ENCODE results near the gene MRPS18B. TPM values are rescaled to one million over a fixed set of nuclear protein-coding genes. Genes with fewer than 3 reads are reported as not detected.
A peak's percentile ranks its signal among the peaks of the same experiment; 100 is the strongest.
"Not testable (repeated sequence)": the region's sequence is repeated elsewhere in the genome, so short reads cannot be mapped to it uniquely, and the experiment has no call there.

Gene MRPS18B
- total RNA-seq, 5 donors from 2014 or later (not counting 1 experiment from before 2014, with no cell fraction given): 20.7 to 55.5 (median 50.2) TPM

DNA sequence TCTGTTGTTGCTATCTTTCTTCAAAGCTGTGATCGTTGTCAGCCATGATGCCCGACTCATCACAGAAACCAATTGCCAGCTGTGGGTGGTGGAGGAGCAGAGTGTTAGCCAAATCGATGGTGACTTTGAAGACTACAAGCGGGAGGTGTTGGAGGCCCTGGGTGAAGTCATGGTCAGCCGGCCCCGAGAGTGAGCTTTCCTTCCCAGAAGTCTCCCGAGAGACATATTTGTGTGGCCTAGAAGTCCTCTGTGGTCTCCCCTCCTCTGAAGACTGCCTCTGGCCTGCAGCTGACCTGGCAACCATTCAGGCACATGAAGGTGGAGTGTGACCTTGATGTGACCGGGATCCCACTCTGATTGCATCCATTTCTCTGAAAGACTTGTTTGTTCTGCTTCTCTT, 27.1 kb upstream of the MRPS18B start:
- no peak overlapping the region for H3K27ac ChIP-seq (ENCODE audit: low read length)
- Mint-ChIP-seq H3K4me3 (no peak overlapping the region), H3K27me3 (no peaks in the 10 kb centered on the region), H3K36me3 (peaks cover 49% of the 10 kb centered on the region), H3K27ac (peak overlapping the region in 1 of 2 donors; percentile 41), H3K4me1 (peaks cover 3 to 8% (median 8%) of the 10 kb centered on the region in 3 donors), H3K9me3 (no peaks in the 10 kb centered on the region)
- DNase-seq: no peak
- H3K27me3 ChIP-seq (replicated peaks in 1 of 2; ENCODE audit: control insufficient read depth in 2 of 2, extremely low read depth in 1 of 2, insufficient read depth in 2 of 2, low read length in 1 of 2): no peaks in the 10 kb centered on the region
- no peak overlapping the region for H3K4me3 ChIP-seq (ENCODE audit: control insufficient read depth in 1 of 2, extremely low read depth in 1 of 2, low read length in 1 of 2)
- WGBS (ENCODE audit: insufficient coverage): 85% methylated on average over 5 of the region's 8 CpGs
- ChIA-PET POLR2A (interaction anchor here in 1 of 2 donors (1.0 to 1.1 kb wide), 2 partner anchors 24 to 46 kb away, joined by 4 to 11 read pairs; no protein-coding TSS in a partner anchor), CTCF (interaction anchor here in 1 of 2 donors (0.6 kb wide), 1 partner anchor 46 kb away, joined by 3 read pairs; no protein-coding TSS in a partner anchor)
- peaks cover 11 to 70% of the 10 kb centered on the region in 2 donors for H3K36me3 ChIP-seq (ENCODE audit: control insufficient read depth in 2 of 2, extremely low read depth in 1 of 2, insufficient read depth in 1 of 2, low read length in 1 of 2)
- no peak for ATAC-seq (replicated peaks in 1 of 4)
- H3K4me1 ChIP-seq (ENCODE audit: control insufficient read depth in 1 of 2, extremely low read depth in 1 of 2, insufficient read depth in 2 of 2, low read length in 2 of 2): no peaks in the 10 kb centered on the region
- no peaks in the 10 kb centered on the region for H3K9me3 ChIP-seq

DNA sequence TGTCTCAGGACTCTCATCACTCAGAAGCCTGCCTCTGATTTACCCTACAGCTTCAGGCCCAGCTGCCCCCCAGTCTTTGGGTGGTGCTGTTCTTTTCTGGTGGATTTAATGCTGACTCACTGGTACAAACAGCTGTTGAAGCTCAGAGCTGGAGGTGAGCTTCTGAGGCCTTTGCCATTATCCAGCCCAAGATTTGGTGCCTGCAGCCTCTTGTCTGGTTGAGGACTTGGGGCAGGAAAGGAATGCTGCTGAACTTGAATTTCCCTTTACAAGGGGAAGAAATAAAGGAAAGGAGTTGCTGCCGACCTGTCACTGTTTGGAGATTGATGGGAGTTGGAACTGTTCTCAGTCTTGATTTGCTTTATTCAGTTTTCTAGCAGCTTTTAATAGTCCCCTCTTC, 26.6 kb upstream of the MRPS18B start:
- Mint-ChIP-seq H3K9me3 (no peaks in the 10 kb centered on the region), H3K27ac (peak overlapping the region in 1 of 2 donors; percentile 34), H3K36me3 (peaks cover 47% of the 10 kb centered on the region), H3K27me3 (no peaks in the 10 kb centered on the region), H3K4me3 (no peak overlapping the region), H3K4me1 (peaks cover 3 to 8% (median 8%) of the 10 kb centered on the region in 3 donors)
- ATAC-seq (replicated peaks in 1 of 4) (peak in 1 of 4 experiments; percentile 24), DNase-seq (no peak)
- no CpG with 5 or more reads among the region's 1 CpG for WGBS (ENCODE audit: insufficient coverage)
- ChIA-PET CTCF (interaction anchor here in 1 of 2 donors (0.6 kb wide), 1 partner anchor 46 kb away, joined by 3 read pairs; no protein-coding TSS in a partner anchor), POLR2A (interaction anchor here (0.6 to 1.1 kb wide), 3 partner anchors 24 to 111 kb away, joined by 4 to 14 read pairs (median 11); no protein-coding TSS in a partner anchor)
- H3K27me3 ChIP-seq (replicated peaks in 1 of 2; ENCODE audit: control insufficient read depth in 2 of 2, extremely low read depth in 1 of 2, insufficient read depth in 2 of 2, low read length in 1 of 2): no peaks in the 10 kb centered on the region
- H3K27ac ChIP-seq (ENCODE audit: low read length): no peak overlapping the region
- H3K36me3 ChIP-seq (ENCODE audit: control insufficient read depth in 2 of 2, extremely low read depth in 1 of 2, insufficient read depth in 1 of 2, low read length in 1 of 2): peaks cover 6 to 65% of the 10 kb centered on the region in 2 donors
- H3K4me1 ChIP-seq (ENCODE audit: control insufficient read depth in 1 of 2, extremely low read depth in 1 of 2, insufficient read depth in 2 of 2, low read length in 2 of 2): no peaks in the 10 kb centered on the region
- no peak overlapping the region for H3K4me3 ChIP-seq (ENCODE audit: control insufficient read depth in 1 of 2, extremely low read depth in 1 of 2, low read length in 1 of 2)
- H3K9me3 ChIP-seq: no peaks in the 10 kb centered on the region

DNA sequence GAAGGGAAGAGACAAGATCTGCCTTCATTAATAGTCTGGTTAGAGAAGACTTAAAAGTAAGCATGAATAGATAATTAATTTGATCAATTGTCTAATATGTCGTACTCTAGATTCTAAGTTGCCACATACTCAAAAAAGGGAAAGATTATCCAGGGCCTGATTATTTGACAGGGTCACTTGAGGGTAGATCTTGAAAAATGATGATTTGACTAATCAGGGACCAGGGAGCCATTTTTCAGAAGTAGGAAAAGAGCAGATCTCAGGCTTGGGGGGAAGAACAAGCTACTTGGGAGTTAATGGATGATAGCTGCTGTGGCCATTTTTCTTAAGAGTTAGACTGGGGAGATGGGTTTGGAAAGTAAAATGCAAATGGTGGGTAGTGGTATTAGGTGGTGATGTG, 25.4 kb upstream of the MRPS18B start:
- Histone ChIP-seq H3K4me1 (ENCODE audit: control insufficient read depth in 1 of 2, extremely low read depth in 1 of 2, insufficient read depth in 2 of 2, low read length in 2 of 2) (peaks cover 0 to 2% of the 10 kb centered on the region in 2 experiments), H3K27me3 (replicated peaks in 1 of 2; ENCODE audit: control insufficient read depth in 2 of 2, extremely low read depth in 1 of 2, insufficient read depth in 2 of 2, low read length in 1 of 2) (no peaks in the 10 kb centered on the region), H3K9me3 (no peaks in the 10 kb centered on the region), H3K27ac (ENCODE audit: low read length) (no peak overlapping the region), H3K4me3 (ENCODE audit: control insufficient read depth in 1 of 2, extremely low read depth in 1 of 2, low read length in 1 of 2) (no peak overlapping the region), H3K36me3 (ENCODE audit: control insufficient read depth in 2 of 2, extremely low read depth in 1 of 2, insufficient read depth in 1 of 2, low read length in 1 of 2) (peaks cover 3 to 53% of the 10 kb centered on the region in 2 donors)
- Mint-ChIP-seq H3K9me3 (no peaks in the 10 kb centered on the region), H3K27ac (peak overlapping the region in 1 of 2 donors; percentile 30), H3K4me3 (no peak overlapping the region), H3K27me3 (no peaks in the 10 kb centered on the region), H3K36me3 (peaks cover 40% of the 10 kb centered on the region), H3K4me1 (peaks cover 6 to 12% (median 11%) of the 10 kb centered on the region in 3 donors)
- DNase-seq: no peak
- ChIA-PET CTCF (interaction anchor here in 1 of 2 donors (0.6 to 1.4 kb wide), 3 partner anchors 12 to 82 kb away, joined by 3 to 5 read pairs (median 4); no protein-coding TSS in a partner anchor), POLR2A (interaction anchor here in 1 of 2 donors (0.6 to 1.1 kb wide), 2 partner anchors 23 to 36 kb away, joined by 5 to 13 read pairs; partner anchors contain the start of gene GNL1)
- ATAC-seq (replicated peaks in 1 of 4): no peak
- no CpG with 5 or more reads among the region's 1 CpG for WGBS (ENCODE audit: insufficient coverage)

DNA sequence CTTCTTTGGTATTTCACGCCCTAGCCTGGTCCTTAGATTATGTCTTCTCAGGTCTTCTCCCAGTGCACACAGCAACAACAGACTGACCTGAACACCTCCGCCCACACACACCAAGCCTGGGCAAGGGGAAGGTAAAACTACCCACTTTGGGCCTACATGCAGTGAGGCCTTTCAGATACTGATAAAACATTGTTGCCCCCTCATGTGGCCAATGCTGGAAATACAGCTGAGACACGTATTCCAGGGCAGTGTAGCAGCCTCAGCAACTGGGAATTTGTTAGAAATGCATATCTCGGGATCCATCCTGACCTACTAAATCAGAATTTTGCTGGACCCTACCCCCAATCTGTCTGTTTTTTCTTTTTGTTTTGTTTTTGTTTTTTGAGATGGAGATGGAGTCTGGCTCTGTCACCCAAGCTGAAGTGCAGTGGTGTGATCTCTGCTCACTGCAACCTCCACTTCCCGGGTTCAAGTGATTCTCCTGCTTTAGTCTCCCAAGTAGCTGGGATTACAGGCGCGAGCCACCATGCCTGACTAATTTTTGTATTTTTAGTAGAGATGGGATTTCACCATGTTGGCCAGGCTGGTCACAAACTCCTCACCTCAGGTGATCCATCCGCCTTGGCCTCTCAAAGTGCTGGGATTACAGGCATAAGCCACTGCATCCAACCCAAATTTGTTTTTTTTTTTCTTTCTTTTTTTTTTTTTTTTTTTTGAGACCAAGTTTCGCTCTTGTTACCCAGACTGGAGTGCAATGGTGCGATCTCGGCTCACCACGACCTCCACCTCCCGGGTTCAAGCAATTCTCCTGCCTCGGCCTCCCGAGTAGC, 20.1 kb upstream of the MRPS18B start:
- ATAC-seq (replicated peaks in 1 of 4) (peak; percentile 78 to 83 (median 80)), DNase-seq (peak; percentile 34 to 88 (median 76))
- H3K27me3 ChIP-seq (replicated peaks in 1 of 2; ENCODE audit: control insufficient read depth in 2 of 2, extremely low read depth in 1 of 2, insufficient read depth in 2 of 2, low read length in 1 of 2); H3K9me3 Mint-ChIP-seq; H3K4me3 Mint-ChIP-seq; H3K4me3 ChIP-seq (ENCODE audit: control insufficient read depth in 1 of 2, extremely low read depth in 1 of 2, low read length in 1 of 2); H3K27me3 Mint-ChIP-seq; H3K9me3 ChIP-seq; H3K27ac ChIP-seq (ENCODE audit: low read length): not testable (repeated sequence)
- peak overlapping the region; percentile 26 to 62 for H3K27ac Mint-ChIP-seq
- peaks cover 13 to 25% (median 14%) of the 10 kb centered on the region in 3 donors for H3K4me1 Mint-ChIP-seq
- POLR2A ChIA-PET: interaction anchor here (0.5 to 1.3 kb wide), 8 partner anchors 10 to 1192 kb away, joined by 3 to 9 read pairs (median 4); no protein-coding TSS in a partner anchor
- peaks cover 18 to 37% of the 10 kb centered on the region in 2 donors for H3K36me3 ChIP-seq (ENCODE audit: control insufficient read depth in 2 of 2, extremely low read depth in 1 of 2, insufficient read depth in 1 of 2, low read length in 1 of 2)
- peaks cover 18% of the 10 kb centered on the region for H3K36me3 Mint-ChIP-seq
- H3K4me1 ChIP-seq (ENCODE audit: control insufficient read depth in 1 of 2, extremely low read depth in 1 of 2, insufficient read depth in 2 of 2, low read length in 2 of 2): peaks cover 6 to 26% of the 10 kb centered on the region in 2 experiments
- WGBS (ENCODE audit: insufficient coverage): 77% methylated on average over 7 of the region's 15 CpGs
- CTCF ChIA-PET: interaction anchor here (0.6 to 3.4 kb wide), 21 partner anchors 10 to 986 kb away, joined by 3 to 26 read pairs (median 6); partner anchors contain the start of gene ABCF1 (in 1 of the 2)

DNA sequence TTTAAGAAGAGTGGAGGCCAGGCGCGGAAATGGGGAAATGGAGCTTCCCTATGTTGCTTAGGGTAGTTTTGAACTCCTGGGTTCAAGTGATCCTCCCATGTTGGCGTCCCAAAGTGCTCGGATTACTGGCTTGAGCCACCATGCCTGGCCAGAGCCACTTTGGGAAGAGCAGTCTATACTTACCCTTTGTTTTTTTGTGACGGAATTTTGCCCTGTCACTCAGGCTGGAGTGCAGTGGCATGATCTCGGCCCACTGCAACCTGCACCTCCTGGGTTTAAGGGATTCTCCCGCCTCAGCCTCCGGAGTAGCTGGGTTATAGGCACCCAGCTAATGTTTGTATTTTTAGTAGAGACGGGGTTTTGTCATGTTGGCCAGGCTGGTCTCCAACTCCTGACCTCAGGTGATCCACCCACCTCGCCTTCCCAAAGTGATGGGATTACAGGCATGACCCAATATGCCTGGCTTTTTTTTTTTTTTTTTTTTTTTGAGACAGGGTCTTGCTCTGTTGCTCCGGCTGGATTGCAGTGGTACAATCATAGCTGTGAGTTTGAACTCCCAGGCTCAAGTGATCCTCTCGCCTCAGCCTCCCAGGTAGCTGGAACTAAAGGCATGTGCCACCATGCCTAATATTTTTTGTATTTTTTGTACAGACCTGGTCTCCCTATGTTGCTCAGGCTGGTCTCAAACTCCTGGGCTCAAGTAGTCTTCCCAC, 18.6 kb upstream of the MRPS18B start:
- Mint-ChIP-seq H3K36me3 (peaks cover 30% of the 10 kb centered on the region), H3K9me3 (no peaks in the 10 kb centered on the region), H3K27me3 (no peaks in the 10 kb centered on the region), H3K27ac (no peak overlapping the region), H3K4me1 (peaks cover 21 to 35% (median 22%) of the 10 kb centered on the region in 3 donors), H3K4me3 (no peak overlapping the region)
- H3K27me3 ChIP-seq (replicated peaks in 1 of 2; ENCODE audit: control insufficient read depth in 2 of 2, extremely low read depth in 1 of 2, insufficient read depth in 2 of 2, low read length in 1 of 2): no peaks in the 10 kb centered on the region
- H3K27ac ChIP-seq (ENCODE audit: low read length): no peak overlapping the region
- ChIA-PET CTCF (interaction anchor here (0.6 to 3.4 kb wide), 14 partner anchors 14 to 1052 kb away, joined by 3 to 26 read pairs (median 6); partner anchors contain the start of gene ABCF1 (in 1 of the 2)), POLR2A (interaction anchor here (0.6 to 1.6 kb wide), 6 partner anchors 12 to 131 kb away, joined by 3 to 9 read pairs (median 4); no protein-coding TSS in a partner anchor)
- H3K36me3 ChIP-seq (ENCODE audit: control insufficient read depth in 2 of 2, extremely low read depth in 1 of 2, insufficient read depth in 1 of 2, low read length in 1 of 2): peaks cover 22 to 49% of the 10 kb centered on the region in 2 donors
- no peak overlapping the region for H3K4me3 ChIP-seq (ENCODE audit: control insufficient read depth in 1 of 2, extremely low read depth in 1 of 2, low read length in 1 of 2)
- 91% methylated on average over 6 of the region's 12 CpGs for WGBS (ENCODE audit: insufficient coverage)
- DNase-seq: no peak
- peaks cover 6 to 26% of the 10 kb centered on the region in 2 experiments for H3K4me1 ChIP-seq (ENCODE audit: control insufficient read depth in 1 of 2, extremely low read depth in 1 of 2, insufficient read depth in 2 of 2, low read length in 2 of 2)
- no peak for ATAC-seq (replicated peaks in 1 of 4)
- H3K9me3 ChIP-seq: no peaks in the 10 kb centered on the region

Measured in T-cell (primary cell).